DMS53 treated with DMSO at 0.1 percent for 48 hours (cell line): Measurements from ENCODE around the gene DQX1.
"Not testable (repeated sequence)": the region's sequence is repeated elsewhere in the genome, so short reads cannot be mapped to it uniquely, and the experiment has no call there.

Source experiments
- DNase-seq: peaks from one replicate; lab custom pipeline; 2025; ENCODE audit not compliant: unreplicated experiment; lab: John Stamatoyannopoulos, UW

Gene DQX1

GRCh38 chr2:74525717-74526648, at the start of gene DQX1:
Gene DQX1 (minus strand): TSS chr2:74526231. CDS start chr2:74525729, 502 bp downstream.
- DNase-seq: peak; percentile 18

- no peak for DNase-seq
Measured at GRCh38 chr2:74575320-74575719, 49.3 kb upstream of the DQX1 start.

- no peak for DNase-seq
Measured at GRCh38 chr2:74573747-74574562, 47.9 kb upstream of the DQX1 start.

- DNase-seq: no peak
Measured at GRCh38 chr2:74572178-74572925, 46.3 kb upstream of the DQX1 start.

GRCh38 chr2:74571058-74571457, 45.0 kb upstream of the DQX1 start:
- no peak for DNase-seq

- no peak for DNase-seq
Measured at GRCh38 chr2:74569686-74570085, 43.7 kb upstream of the DQX1 start.

- DNase-seq: no peak
Measured at GRCh38 chr2:74567881-74568280, 41.9 kb upstream of the DQX1 start.

- no peak for DNase-seq
Measured at GRCh38 chr2:74566754-74567085, 40.7 kb upstream of the DQX1 start.

- no peak for DNase-seq
Measured at GRCh38 chr2:74566076-74566753, 40.2 kb upstream of the DQX1 start.

GRCh38 chr2:74564222-74564621, 38.2 kb upstream of the DQX1 start:
- no peak for DNase-seq

GRCh38 chr2:74562126-74562775, 36.2 kb upstream of the DQX1 start:
- DNase-seq: no peak

GRCh38 chr2:74561022-74561421, 35.0 kb upstream of the DQX1 start:
- DNase-seq: not testable (repeated sequence)

GRCh38 chr2:74560591-74560990, 34.6 kb upstream of the DQX1 start:
- DNase-seq: no peak

- DNase-seq: no peak
Measured at GRCh38 chr2:74559912-74560311, 33.9 kb upstream of the DQX1 start.

- DNase-seq: no peak
Measured at GRCh38 chr2:74558284-74559230, 32.5 kb upstream of the DQX1 start.

GRCh38 chr2:74556831-74557370, 30.9 kb upstream of the DQX1 start:
- DNase-seq: no peak

- no peak for DNase-seq
Measured at GRCh38 chr2:74556159-74556558, 30.1 kb upstream of the DQX1 start.

GRCh38 chr2:74555610-74556103, 29.6 kb upstream of the DQX1 start:
- DNase-seq: no peak
